Stimulated activated CD4-positive, alpha-beta T cell treated with anti-CD3 and anti-CD28 coated beads, Interleukin-4, amount 100 ng/mL, for 24 hours (primary cell): Measurements from ENCODE around the gene HIVEP2.
A peak's percentile ranks its signal among the peaks of the same experiment; 100 is the strongest.

Experiments
- DNase-seq: peaks from one replicate; pipeline ENCODE4 v3.0.0-alpha.2; 2020

The HIVEP2 gene

GRCh38 chr6:142839686-142840040 lies 105.3 kb downstream of the HIVEP2 start:
- no peak for DNase-seq

- no peak for DNase-seq
Observed at GRCh38 chr6:142838821-142839685, 105.9 kb downstream of the HIVEP2 start.

DNA sequence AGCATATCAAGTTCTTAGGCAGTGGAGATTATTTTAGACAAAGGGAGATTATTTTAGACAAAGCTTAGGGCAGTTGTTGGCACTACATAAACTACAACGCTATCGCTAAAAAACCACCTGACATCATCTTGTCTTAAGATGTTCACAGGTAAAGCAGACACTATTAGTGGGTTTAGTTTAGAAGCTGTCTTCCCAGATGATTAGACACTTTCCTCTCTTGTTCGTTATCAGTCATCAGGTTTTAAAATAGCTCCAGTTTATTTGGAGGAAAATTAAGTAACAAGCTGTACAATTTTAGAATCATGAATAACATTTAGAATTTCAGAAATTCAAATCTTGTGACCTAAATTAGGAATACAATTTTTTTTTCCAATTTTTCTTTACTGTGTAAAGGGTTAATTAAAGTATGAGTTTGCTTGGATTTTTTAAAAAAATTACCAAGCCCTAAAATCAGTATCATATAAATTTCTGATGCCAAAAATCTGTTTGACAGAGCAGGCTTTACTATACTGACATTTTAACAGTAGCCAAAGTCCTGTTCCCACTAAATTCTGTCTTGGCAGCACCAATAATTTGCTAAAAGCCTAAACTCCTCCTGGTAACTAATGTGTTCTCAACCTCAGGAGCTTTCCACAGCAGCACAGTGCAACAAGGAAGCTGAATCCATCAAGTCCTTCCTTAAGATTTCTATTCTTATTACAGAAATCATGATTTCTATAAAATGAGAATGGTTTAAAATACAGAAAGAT lies 109.0 kb downstream of the HIVEP2 start:
- no peak for DNase-seq

GRCh38 chr6:142834853-142835252 lies 110.1 kb downstream of the HIVEP2 start:
- DNase-seq: no peak

DNA sequence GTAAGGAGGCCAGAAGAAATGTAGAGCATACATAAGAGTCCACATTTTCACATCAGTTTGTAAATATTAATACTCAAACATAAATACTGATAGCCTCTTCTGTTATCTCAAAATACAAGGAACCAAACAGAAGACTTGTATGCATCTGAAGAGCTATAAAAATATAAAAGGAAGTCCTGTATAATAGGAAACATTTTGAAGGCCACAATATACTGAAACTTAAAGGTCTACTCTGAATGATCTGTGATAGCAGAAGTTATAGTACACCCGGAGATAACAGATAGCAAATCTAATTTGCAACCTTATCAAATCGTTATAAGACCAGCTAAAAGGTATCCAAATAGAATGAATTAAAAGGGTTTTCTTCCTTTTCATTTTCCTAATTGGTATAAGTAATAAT lies 111.2 kb downstream of the HIVEP2 start:
- DNase-seq: no peak

GRCh38 chr6:142833054-142833453 lies 111.9 kb downstream of the HIVEP2 start:
- DNase-seq: peak; percentile 61

- DNase-seq: no peak
Observed at GRCh38 chr6:142830807-142831206, 114.2 kb downstream of the HIVEP2 start.

- DNase-seq: no peak
Observed at GRCh38 chr6:142830116-142830710, 114.8 kb downstream of the HIVEP2 start.

DNA sequence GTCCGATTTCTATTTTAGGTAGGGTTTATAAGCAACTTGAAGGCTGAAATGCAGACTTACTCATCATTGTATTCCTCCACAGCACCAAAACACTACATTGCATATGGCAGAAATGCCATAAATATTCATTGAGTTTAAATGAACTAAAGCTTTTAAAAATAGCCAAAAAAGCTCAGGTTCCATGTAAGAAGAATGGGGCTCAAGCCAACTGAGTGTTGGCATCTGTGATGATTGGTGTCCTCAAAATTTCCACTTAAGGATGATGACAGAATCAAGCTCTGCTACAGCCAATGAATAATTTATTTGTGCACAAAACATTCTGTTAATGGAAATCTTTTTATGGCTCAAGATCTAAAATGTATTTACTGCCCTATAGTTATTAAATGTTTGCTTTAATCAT lies 115.4 kb downstream of the HIVEP2 start:
- no peak for DNase-seq

DNA sequence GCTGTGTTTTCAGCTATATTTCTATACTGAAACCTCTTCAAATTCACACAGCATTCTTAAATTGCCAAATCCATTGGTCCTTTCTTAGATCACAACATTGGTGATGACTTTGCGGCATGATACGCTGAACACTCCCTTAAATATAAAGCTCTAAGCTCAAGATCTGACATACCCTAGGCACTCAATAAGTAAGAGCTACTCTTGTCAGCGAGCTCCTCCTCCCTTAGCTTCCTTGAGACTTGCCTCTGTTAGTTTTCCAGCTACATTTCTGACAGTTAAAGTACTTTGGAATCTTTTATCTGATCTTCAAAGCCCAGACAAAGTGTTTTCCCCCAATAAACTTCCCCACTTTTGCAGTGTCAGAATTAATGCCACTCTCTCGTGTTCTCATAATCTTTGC lies 117.0 kb downstream of the HIVEP2 start:
- no peak for DNase-seq

GRCh38 chr6:142827369-142827768 lies 117.6 kb downstream of the HIVEP2 start:
- DNase-seq: no peak

DNA sequence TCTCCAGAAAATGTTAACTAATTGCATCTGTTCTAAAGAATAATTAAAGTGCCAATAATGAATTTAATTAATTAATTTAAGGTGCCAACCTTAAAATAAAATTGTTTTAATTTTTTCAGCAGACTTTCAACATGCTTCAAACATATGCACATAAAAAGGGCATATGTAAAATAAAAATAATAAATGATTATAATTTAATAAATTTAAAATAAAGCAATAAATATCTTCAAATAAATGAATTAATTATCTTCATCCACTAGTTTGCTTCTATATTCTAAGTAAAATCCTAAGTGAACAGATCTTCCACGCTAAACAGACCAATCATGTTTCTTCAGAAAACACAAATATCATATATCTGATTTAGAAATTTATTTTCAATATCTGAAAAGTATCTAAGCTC lies 119.2 kb downstream of the HIVEP2 start:
- DNase-seq: no peak

- DNase-seq: no peak
Observed at GRCh38 chr6:142824426-142824825, 120.5 kb downstream of the HIVEP2 start.

DNA sequence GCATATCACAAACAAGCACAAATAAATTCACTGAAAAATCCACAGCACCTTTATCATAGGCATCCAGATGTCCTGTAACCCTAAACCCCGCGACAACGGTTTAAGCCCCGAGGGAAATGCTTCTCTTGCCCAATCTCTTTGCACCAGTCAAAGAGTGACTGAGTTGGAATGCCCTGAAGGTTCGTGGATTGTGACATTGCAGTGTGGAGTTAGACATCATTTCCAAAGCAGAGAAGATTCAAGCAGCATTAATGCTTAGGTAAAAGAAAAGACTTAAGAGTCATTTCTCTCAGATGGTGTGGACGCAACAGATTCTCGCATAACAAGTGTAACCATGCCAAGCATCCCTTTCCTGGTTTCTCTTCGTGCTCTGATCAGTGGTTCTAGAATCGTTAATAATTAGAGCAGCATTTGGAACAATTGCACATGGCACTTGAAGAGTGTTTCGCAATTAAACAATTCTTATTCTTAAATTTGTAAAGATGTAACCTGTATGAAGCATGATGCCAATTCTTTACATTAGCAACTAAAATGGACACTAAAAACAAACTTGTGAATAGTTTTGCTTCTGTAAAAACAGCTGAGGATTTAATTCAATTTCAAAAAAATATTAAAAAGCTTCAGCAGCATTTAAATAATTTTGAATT lies 121.6 kb downstream of the HIVEP2 start:
- DNase-seq: no peak

DNA sequence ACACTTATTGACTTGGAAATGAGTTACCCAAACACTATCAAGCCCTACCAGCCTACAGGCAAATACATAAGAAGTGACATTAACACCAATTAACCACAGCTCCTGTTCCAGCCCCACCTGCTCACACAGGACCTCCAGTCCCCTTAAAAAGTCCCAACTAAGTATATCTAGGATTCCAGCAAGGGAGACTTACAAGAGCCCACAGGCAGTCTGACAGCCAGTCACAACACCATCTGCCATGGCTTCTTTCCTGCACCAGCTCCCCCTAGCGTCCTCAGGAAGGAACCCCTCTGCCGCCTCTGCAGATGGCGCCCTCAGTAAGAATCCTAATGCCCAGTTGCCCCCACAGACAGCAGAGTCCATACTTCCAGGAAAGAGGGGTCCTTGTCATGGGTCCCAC lies 122.1 kb downstream of the HIVEP2 start:
- DNase-seq: no peak

DNA sequence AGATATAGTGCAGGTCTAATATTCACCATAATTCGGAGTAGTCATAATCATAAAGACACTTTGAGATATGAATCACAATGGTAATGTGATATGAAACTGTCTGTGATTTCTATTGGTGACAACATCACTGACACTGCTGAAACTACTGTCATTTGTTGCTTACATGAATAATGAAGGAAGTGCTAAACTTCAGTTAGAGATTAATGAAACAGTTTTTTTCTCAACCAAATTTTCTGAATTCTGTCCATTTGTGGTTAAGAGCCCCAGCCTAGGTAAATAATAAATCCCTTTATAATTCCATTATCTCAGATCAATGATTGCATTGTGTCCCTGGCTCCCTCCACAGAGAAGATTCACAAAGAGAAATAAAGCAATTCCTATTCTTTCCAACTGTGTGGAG lies 122.6 kb downstream of the HIVEP2 start:
- no peak for DNase-seq

DNA sequence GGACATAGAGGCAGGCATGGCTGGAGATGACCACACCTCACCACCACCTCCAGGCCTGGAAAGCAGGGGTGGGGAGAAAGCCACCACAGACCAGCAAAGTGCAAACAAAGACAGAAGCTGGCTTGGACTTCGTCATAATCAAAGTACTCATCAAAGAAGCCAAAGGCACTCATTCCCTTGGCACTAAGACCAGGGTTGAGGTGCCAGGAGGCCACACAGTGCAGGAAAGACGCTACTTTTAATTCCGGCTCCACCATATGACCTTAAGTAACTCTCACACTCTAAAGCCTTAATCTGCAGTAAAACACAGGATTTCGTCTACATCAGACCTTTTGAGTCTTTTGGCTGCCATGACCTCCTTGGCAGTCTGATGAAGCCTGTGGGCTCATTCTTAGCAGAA lies 123.1 kb downstream of the HIVEP2 start:
- DNase-seq: no peak

DNA sequence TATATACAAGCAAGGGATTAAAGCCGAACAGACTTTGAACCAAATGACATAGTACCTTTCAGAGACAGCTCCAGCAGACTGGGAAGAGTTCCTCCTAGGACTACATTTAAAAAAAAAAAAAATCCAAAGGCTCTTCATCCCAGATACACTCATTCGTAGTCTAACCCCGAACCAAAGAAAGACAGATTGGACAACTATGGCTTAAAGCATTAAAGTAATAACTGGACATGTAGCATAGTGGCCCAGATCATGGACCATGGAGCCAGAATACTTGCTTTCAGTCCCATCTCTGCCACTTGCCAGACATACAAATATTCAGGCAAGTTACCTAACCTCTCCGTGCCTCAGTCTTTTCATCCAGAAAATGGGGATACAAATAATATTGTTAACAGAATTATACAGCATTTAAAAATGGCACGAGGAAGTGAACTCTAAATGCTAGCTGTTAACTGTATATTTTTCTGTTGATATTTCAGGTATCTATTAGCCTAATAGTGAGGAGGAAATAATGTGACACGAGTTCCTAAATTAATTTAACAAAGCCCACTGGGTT lies 123.7 kb downstream of the HIVEP2 start:
- no peak for DNase-seq

GRCh38 chr6:142820338-142821051 lies 124.5 kb downstream of the HIVEP2 start:
- DNase-seq: no peak

- DNase-seq: peak; percentile 54
Observed at GRCh38 chr6:142819603-142820337, 125.2 kb downstream of the HIVEP2 start.

DNA sequence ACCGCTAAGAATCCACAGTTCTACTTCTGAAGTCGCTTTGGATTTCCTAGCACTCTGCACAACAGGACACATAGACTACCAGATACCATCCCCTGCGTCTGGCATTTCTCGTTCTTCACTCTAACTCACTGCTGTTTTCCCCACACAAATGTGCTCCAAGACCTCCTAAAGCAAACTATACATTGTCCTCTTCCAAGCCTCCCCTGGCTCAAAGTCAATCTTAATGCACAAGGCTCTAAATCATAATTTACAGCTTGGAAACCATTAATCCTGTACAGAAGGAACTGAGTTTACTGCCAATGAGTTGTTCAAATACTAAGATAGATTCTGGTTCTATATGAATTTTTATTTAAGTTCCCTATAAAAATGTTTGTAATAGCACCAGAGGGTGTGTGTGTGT lies 128.5 kb downstream of the HIVEP2 start:
- DNase-seq: no peak

- no peak for DNase-seq
Observed at GRCh38 chr6:142816031-142816430, 128.9 kb downstream of the HIVEP2 start.
